ENCODE data around the gene PPIL6. TPM values are rescaled to one million over a fixed set of nuclear protein-coding genes. Genes with fewer than 3 reads are reported as not detected.
A peak's percentile ranks its signal among the peaks of the same experiment; 100 is the strongest.

The PPIL6 gene
- polyA plus RNA-seq, 1 experiment, result 0.83 TPM

DNA sequence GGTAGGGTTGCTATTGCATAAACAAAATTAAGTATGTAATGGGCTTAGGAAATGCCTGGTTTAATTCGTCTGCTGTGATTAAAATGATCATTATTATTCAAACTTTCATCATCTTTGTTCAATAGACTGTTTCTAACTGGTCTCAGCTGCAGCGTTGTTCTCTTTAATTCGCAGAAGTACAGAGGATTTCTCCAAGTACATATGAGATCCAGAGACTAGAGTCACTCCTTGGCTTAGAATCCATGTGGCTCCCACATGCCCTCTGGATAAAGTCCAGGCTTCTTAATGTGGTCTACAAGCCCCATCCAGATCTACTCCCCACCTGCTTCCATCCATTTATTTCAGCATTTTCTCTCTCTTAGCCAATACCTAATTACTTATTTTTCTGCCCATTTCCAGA lies 43.7 kb upstream of the PPIL6 start:
- POLR2A ChIA-PET, result no interaction called here
- CTCF ChIA-PET, result interaction anchor here (0.6 kb wide), 1 partner anchor 1434 kb away, joined by 4 read pairs; no protein-coding TSS in a partner anchor
- TF ChIP-seq, protein P1, sequence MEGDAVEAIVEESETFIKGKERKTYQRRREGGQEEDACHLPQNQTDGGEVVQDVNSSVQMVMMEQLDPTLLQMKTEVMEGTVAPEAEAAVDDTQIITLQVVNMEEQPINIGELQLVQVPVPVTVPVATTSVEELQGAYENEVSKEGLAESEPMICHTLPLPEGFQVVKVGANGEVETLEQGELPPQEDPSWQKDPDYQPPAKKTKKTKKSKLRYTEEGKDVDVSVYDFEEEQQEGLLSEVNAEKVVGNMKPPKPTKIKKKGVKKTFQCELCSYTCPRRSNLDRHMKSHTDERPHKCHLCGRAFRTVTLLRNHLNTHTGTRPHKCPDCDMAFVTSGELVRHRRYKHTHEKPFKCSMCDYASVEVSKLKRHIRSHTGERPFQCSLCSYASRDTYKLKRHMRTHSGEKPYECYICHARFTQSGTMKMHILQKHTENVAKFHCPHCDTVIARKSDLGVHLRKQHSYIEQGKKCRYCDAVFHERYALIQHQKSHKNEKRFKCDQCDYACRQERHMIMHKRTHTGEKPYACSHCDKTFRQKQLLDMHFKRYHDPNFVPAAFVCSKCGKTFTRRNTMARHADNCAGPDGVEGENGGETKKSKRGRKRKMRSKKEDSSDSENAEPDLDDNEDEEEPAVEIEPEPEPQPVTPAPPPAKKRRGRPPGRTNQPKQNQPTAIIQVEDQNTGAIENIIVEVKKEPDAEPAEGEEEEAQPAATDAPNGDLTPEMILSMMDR (IDR thresholded peaks at IDR 0.05; ENCODE audit: low read depth, low read length), result no peak
- no peak overlapping the region; the same call in 1 of the 2 replicates for H3K4me3 ChIP-seq (ENCODE audit: low read depth, low read length)
- peaks cover 9% of the 10 kb centered on the region for H3K27me3 ChIP-seq (ENCODE audit: control insufficient read depth, insufficient read depth, low read length)
- H3K9me3 ChIP-seq (ENCODE audit: control insufficient read depth, insufficient read depth, low read length), result no peaks in the 10 kb centered on the region; the same call in 1 of the 2 replicates
- no peak for DNase-seq (ENCODE audit: low read depth, low spot score)
- H3K27ac ChIP-seq (ENCODE audit: low read depth, low read length), result no peak overlapping the region

- H3K27ac ChIP-seq (ENCODE audit: low read depth, low read length), result no peak overlapping the region
- peak overlapping the region; percentile 63 for H3K4me3 ChIP-seq (ENCODE audit: low read depth, low read length)
- ChIA-PET CTCF (no interaction called here), POLR2A (no interaction called here)
- no peak for DNase-seq (ENCODE audit: low read depth, low spot score)
- H3K27me3 ChIP-seq (ENCODE audit: control insufficient read depth, insufficient read depth, low read length), result peaks cover 9% of the 10 kb centered on the region
- TF ChIP-seq, protein P1 (IDR thresholded peaks at IDR 0.05; ENCODE audit: low read depth, low read length), result no peak
- H3K9me3 ChIP-seq (ENCODE audit: control insufficient read depth, insufficient read depth, low read length), result no peaks in the 10 kb centered on the region; the same call in 1 of the 2 replicates
Observed at GRCh38 chr6:109483735-109484057, 43.3 kb upstream of the PPIL6 start.

DNA sequence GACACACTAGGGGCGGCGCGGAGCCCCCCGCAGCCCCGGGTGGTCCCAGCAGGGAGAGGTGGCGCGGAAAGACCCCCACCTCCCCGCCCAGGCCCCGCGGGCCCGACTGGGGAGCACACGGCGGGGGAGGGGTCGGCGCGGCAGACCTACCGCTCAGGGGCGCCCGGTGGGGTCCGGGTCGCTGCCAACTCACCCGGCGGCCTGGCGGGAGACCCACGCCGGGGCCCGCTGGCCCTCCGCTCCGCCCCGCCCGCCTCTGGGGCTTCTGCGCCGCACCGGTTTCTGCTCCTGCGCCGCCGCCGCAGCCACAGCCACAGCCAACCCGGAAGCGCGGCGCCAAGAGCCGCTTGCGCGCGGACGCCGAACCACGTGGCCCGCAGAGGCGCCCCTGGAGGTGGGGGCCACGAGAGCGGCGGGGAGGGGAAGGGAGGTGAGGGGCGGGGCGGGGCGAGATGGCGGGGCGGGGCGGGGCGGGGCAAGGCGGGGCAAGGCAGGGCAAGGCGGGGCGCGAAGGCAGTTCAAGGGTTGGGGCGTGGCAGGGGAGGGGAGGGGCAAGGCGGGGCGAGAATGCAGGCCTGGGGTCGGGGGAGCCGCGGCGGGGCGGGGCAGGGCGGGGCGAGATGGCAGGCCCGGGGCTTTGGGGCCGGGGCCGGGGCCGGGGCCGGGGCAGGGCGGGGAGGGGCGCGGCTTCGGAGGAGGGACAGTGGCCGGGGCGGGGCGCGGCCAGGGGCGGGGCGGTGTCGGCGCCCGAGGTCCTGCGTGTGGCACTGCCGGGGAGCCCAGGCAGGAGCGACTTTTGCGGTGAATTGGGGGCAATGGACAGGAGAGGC lies 42.7 kb upstream of the PPIL6 start, which contains the start of gene ZBTB24:
ZBTB24 (minus strand) TSS at position 315 of the 830 bp plus-strand sequence. CDS start 1,193 bp downstream, outside the sequence.
- DNase-seq (ENCODE audit: low read depth, low spot score), result peak; percentile 61
- TF ChIP-seq, protein P1 (IDR thresholded peaks at IDR 0.05; ENCODE audit: low read depth, low read length), result no peak
- ChIA-PET POLR2A (interaction anchor here (1.0 to 1.3 kb wide), 2 partner anchors 42 to 101 kb away, joined by 4 to 5 read pairs; partner anchors contain the start of gene CD164), CTCF (interaction anchor here (0.8 to 0.9 kb wide), 2 partner anchors 9 to 100 kb away, joined by 3 read pairs; no protein-coding TSS in a partner anchor)
- H3K9me3 ChIP-seq (ENCODE audit: control insufficient read depth, insufficient read depth, low read length), result no peaks in the 10 kb centered on the region; the same call in 1 of the 2 replicates
- peak within 1 kb of the TSS; percentile 63 for H3K4me3 ChIP-seq (ENCODE audit: low read depth, low read length)
- no peak within 1 kb of the TSS for H3K27ac ChIP-seq (ENCODE audit: low read depth, low read length)
- peaks cover 9% of the 10 kb centered on the region for H3K27me3 ChIP-seq (ENCODE audit: control insufficient read depth, insufficient read depth, low read length)

GRCh38 chr6:109480993-109481480 lies 40.6 kb upstream of the PPIL6 start:
- POLR2A ChIA-PET, result no interaction called here
- CTCF ChIA-PET, result interaction anchor here (0.6 to 0.8 kb wide), 2 partner anchors 10 to 558 kb away, joined by 3 to 6 read pairs; no protein-coding TSS in a partner anchor

More at GRCh38 chr6:109480993-109481480, 40.6 kb upstream of the PPIL6 start:
- Histone ChIP-seq H3K27me3 (ENCODE audit: control insufficient read depth, insufficient read depth, low read length) (peaks cover 4% of the 10 kb centered on the region), H3K4me3 (ENCODE audit: low read depth, low read length) (no peak overlapping the region), H3K27ac (ENCODE audit: low read depth, low read length) (no peak overlapping the region), H3K9me3 (ENCODE audit: control insufficient read depth, insufficient read depth, low read length) (no peaks in the 10 kb centered on the region; the same call in 1 of the 2 replicates)
- TF ChIP-seq, protein P1 (IDR thresholded peaks at IDR 0.05; ENCODE audit: low read depth, low read length), result no peak
- no peak for DNase-seq (ENCODE audit: low read depth, low spot score)
